ENCODE measurements around the gene SETBP1. TPM values are rescaled to one million over a fixed set of nuclear protein-coding genes. Genes with fewer than 3 reads are reported as not detected.

Gene SETBP1
- total and polyA plus RNA-seq, 9 of the 15 experiments (the other 6 are each of a cell fraction or from before 2014, with no cell fraction given), result under 0.01 to 0.13 (median 0.04) TPM

DNA sequence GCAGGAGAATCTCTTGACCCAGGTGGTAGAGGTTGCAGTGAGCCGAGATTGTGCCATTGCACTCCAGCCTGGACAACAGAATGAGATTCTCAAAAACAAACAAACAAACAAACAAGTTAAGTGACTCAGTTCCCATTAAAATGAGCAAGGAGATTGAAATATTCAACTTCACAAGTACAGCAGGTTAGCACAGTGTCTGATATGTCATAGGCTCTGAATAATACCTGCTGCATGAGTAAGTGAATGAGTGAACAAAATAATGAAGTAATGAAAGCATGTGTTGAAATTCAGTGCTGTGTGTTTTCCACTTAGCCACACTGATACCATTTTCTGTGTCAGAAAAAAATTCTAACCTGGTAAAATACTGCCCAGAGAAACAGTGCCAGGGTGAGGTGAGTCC is 41.9 kb upstream of the SETBP1 start:
- Histone ChIP-seq H3K79me2 (ENCODE audit: control insufficient read depth, insufficient read depth, low read length) (no peaks in the 10 kb centered on the region), H4K20me1 (replicated peaks; ENCODE audit: control insufficient read depth, insufficient read depth, low read length) (no peaks in the 10 kb centered on the region), H3K4me3 (no peak overlapping the region), H3K9me3 (replicated peaks; ENCODE audit: control insufficient read depth, insufficient read depth, low read depth, low read length) (no peaks in the 10 kb centered on the region), H3K4me2 (ENCODE audit: insufficient read depth, low read length) (no peak overlapping the region), H2AFZ (ENCODE audit: low read depth, low read length) (no peak overlapping the region), H3K4me1 (replicated peaks in 1 of 2; ENCODE audit: control insufficient read depth in 2 of 2, insufficient read depth in 2 of 2, low read length in 2 of 2) (no peaks in the 10 kb centered on the region), H3K9me1 (ENCODE audit: control insufficient read depth, insufficient read depth, low read length) (no peaks in the 10 kb centered on the region), H3K9ac (ENCODE audit: insufficient read depth in 1 of 2, low read depth in 2 of 2, low read length in 2 of 2) (no peak overlapping the region), H3K27ac (ENCODE audit: extremely low read depth, low read depth, low read length) (no peak overlapping the region), H3K27me3 (ENCODE audit: control insufficient read depth in 2 of 2, insufficient read depth in 2 of 2, low read length in 2 of 2) (no peaks in the 10 kb centered on the region), H3K36me3 (ENCODE audit: control insufficient read depth, insufficient read depth, low read length) (no peaks in the 10 kb centered on the region)
- TF ChIP-seq, protein P1, sequence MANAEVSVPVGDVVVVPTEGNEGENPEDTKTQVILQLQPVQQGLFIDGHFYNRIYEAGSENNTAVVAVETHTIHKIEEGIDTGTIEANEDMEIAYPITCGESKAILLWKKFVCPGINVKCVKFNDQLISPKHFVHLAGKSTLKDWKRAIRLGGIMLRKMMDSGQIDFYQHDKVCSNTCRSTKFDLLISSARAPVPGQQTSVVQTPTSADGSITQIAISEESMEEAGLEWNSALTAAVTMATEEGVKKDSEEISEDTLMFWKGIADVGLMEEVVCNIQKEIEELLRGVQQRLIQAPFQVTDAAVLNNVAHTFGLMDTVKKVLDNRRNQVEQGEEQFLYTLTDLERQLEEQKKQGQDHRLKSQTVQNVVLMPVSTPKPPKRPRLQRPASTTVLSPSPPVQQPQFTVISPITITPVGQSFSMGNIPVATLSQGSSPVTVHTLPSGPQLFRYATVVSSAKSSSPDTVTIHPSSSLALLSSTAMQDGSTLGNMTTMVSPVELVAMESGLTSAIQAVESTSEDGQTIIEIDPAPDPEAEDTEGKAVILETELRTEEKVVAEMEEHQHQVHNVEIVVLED (CRISPR knock-in tag; IDR thresholded peaks at IDR 0.05), result no peak
- TF ChIP-seq PTTG1 (tag; IDR thresholded peaks at IDR 0.05; ENCODE audit: low read depth) (no peak), NR2C2 (CRISPR knock-in tag; IDR thresholded peaks at IDR 0.05) (no peak), NR2C2 (tag; IDR thresholded peaks at IDR 0.05) (no peak), SMARCE1 (IDR thresholded peaks at IDR 0.05) (no peak), ZNF239 (CRISPR knock-in tag; IDR thresholded peaks at IDR 0.05) (no peak), MAZ (CRISPR knock-in tag; conservative IDR thresholded peaks at IDR 0.05 in 1 of 2, IDR thresholded peaks at IDR 0.05 in 1 of 2) (no peak), CEBPG (CRISPR knock-in tag; IDR thresholded peaks at IDR 0.05) (no peak), CEBPG (tag; conservative IDR thresholded peaks at IDR 0.05 in 1 of 2, IDR thresholded peaks at IDR 0.05 in 1 of 2) (no peak), POU5F1 (IDR thresholded peaks at IDR 0.05; ENCODE audit: borderline replicate concordance, low read depth, low read length, partially characterized antibody) (no peak), TCF3 (CRISPR knock-in tag; IDR thresholded peaks at IDR 0.05) (no peak)
- 0% methylated on average over 1 of the region's 1 CpG for WGBS (ENCODE audit: insufficient coverage, low coverage, missing lambda C conversion rate)
- ChIA-PET POLR2A (no interaction called here), CTCF (ENCODE audit: low intra/inter-chr PET ratio) (no interaction called here)
- FAIRE-seq, result no peak
- BruUV-seq (replicated peaks), result no TSS peak
- DNase-seq (ENCODE audit: extremely low read depth in 1 of 4, low spot score in 3 of 4), result no peak
- intact Hi-C loops (cut with micrococcal nuclease), result no loop called here
- in situ Hi-C loops (cut with MboI), result no loop called here
- no peak for ATAC-seq
